ENCODE measurements around the gene STKLD1.
"Not testable (repeated sequence)": the region's sequence is repeated elsewhere in the genome, so short reads cannot be mapped to it uniquely, and the experiment has no call there.

Gene STKLD1

GRCh38 chr9:133449760-133450159 lies 73.6 kb downstream of the STKLD1 start:
- DNase-seq: no peak

- DNase-seq: not testable (repeated sequence)
These were observed 75.7 kb downstream of the STKLD1 start for GRCh38 chr9:133451865-133452264.

GRCh38 chr9:133452562-133452961 lies 76.4 kb downstream of the STKLD1 start:
- DNase-seq: no peak

GRCh38 chr9:133453651-133454050 lies 77.5 kb downstream of the STKLD1 start:
- DNase-seq: no peak

GRCh38 chr9:133454325-133454724 lies 78.2 kb downstream of the STKLD1 start:
- no peak for DNase-seq

- DNase-seq: no peak
These were observed 78.9 kb downstream of the STKLD1 start for GRCh38 chr9:133454943-133455673.

All from right hindlimb (tissue), 1 donor.